Activated CD4-positive, alpha-beta T cell treated with anti-CD3 and anti-CD28 coated beads, Interleukin-2, amount 50 U/mL, for 1 hour (primary cell): ENCODE results near the gene KAT7.
"Not testable (repeated sequence)": the region's sequence is repeated elsewhere in the genome, so short reads cannot be mapped to it uniquely, and the experiment has no call there.

Source experiments
- DNase-seq: peaks from one replicate; pipeline ENCODE4 v3.0.0-alpha.2; 2020

The KAT7 gene

GRCh38 chr17:49788478-49789242 lies at the start of gene KAT7:
TSS of gene KAT7 (plus strand) at chr17:49788681. CDS start at chr17:49788835, 154 bp downstream.
- DNase-seq, result peak; percentile 97

DNA sequence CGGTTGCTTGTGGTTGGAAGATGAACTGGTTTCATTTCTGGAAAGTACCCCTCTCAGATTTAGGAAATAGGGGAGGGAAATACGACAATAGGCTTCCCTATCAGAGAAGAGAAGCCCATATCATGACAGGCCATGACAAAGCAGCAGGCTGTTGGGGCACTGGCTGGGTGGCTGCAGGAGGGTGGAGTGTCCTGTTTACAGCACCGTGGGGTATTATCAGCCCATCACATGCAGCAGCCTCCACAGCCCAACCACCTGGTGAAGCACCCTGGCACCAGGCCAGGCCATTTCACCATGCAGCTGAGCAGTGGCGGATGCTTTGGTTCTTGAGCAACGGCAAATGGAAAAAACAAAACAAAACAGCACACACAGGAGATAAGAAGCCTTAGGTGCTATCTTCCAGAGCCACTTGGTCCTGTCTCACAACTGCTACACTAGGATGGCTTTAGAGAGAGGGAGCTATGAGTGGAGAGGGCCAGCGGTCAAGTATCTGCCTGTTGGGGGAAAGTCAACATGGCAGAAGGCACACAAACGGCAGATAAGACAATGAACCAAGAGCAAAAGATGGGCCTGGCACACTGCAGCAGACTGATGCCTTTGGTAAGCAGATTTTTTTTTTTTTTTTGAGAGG lies 48.7 kb upstream of the KAT7 start:
- peak; percentile 95 for DNase-seq

DNA sequence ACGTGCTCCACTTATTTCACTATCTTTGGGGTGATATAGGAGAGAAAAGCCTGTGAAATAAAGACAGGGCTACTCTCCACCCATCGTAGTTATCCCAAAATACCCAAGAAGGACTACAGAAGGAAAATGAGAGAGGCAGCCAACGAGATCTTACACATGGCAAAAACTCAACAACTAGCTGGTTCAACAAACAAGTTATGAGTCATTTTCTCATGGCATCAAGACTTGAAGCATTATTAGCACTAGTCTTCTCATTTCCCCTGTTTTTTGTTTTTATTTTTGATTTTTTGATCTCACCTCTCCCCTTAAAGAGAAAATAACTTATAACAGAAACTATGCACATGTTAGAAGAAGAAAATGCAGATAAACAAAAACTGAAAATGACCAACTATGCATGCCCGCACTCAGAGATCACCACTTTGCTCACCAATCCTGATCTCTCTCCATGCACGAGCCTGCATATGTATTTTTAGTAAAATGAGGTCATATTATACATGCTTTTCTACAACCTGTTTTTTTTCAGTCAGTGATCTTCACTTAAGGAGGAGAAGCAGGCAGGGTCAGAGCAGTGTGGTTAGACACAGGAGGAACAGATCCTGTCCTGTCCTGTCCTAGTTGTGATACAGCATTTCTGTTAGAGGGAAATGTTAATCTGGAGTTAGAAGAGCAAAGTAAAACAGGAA lies 47.3 kb upstream of the KAT7 start:
- DNase-seq, result no peak

GRCh38 chr17:49741692-49742076 lies 46.8 kb upstream of the KAT7 start:
- DNase-seq, result no peak

GRCh38 chr17:49742166-49742638 lies 46.3 kb upstream of the KAT7 start:
- DNase-seq, result no peak

DNA sequence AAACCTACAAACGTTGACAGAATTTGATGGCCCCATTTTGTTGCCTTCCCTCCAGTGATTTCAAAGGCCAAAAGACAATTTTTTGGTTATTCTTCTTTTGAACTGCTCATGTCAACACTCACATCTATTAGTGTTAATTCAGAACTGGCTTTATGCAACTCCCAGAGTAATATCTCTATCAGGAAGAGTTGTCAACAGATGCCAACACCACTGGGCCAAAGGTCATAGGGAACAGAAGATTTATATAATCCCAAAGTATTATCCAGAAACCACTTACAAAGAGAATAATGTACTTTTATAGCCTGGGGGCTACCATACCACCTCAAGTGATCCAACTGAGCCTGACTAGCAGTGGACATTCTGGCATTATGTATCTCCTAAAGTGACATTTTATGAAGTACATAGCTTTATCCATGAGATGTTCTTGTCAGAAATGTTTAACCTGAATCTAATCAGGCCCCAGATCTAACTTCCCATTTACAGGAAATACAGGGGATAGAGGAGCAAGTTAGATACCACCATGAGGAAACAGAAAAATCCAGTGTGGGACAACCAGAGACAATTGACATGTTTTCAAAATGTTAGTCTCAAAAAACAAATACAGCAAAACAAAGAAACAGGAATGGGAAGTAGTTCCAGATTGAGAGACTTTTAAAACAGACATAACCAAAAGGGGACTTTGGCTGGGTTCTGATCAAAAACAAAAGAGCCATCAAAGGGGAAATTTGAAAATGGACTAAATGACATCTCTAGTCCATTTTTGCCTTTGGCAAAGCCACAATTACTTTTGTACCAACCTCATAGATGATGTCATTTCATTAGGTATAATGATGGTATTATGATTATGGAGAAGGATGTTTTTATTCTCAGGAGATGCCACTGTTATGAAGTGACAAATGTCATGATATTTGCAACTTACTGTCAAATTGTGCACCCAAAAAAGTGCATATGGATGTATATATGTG lies 43.0 kb upstream of the KAT7 start:
- DNase-seq, result no peak

- no peak for DNase-seq
Measured at GRCh38 chr17:49746791-49747490, 41.5 kb upstream of the KAT7 start.

DNA sequence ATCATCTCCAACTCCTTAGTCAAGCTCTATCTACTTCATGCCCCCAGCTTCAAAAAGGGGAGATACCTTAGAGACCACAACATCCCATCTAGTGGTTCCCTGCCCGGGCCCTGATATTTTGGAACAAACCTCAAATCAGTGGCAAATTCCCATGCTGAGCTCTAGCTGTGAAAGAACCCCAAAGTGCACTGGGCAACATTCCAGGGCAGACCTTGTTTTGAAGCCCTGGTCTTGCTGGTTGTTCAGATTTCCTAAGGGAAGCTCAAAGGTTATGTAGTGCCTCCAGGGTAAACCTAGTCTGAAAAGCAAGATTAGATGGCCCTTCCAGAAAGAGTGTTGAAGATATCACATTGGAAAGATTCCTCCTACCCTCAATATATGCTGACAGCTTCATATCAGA lies 40.8 kb upstream of the KAT7 start:
- DNase-seq, result no peak

DNA sequence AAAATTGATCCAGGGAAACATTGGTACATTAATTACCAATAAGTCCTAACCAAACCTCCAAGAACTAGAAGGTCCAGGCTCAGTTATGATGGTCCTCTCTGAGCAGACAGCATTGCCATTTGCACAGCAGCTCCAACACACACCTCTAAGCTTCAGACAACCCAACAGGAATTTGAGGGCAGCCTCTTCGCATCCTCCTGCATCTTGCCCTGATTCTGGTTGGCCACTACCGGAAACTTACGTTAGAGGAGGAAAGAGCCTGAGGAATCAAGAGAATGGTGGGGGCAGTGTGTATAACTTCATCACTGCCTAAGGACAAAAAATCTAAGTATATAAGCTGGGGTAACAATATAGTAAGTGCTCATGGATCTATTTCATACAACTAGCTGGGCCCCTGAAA lies 40.3 kb upstream of the KAT7 start:
- DNase-seq, result peak; percentile 23

DNA sequence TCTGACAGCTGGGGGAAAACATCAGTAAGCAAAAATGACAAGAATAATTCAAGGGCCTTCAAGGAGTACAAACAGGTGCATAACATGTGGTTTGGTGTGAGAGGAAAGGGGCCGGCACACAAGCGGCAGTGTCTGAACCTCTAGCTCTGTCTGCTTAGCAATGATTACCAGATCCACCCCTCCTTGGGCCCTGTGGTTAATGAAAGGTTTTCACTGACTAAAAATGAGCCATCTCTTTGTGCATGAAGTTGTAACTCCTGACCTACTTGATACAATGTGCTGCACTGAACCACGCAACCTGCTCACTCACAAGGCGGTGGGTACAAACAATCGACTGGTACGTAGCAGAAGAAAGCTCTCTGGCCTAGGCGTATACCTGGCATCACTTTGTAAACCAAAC lies 39.7 kb upstream of the KAT7 start:
- peak; percentile 55 for DNase-seq

DNA sequence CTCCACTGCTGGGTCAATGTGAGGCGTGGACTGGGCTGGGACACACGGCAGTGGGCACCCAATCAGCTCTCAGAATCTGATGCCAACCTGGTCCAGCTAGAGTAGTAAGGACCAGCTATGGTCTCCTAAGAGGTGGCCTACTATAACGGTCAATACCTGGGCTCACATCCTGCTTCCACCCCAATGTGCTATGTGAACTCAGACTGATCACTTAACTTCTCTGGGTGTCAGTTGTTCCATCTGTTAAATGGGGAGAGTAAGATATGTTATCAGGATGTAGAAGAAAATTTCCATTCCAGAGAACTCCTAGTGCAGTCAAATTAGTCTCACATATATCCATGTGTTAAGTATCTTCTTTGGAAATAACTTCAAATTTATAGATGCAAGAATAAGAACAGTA lies 38.8 kb upstream of the KAT7 start:
- DNase-seq, result no peak

GRCh38 chr17:49752508-49752907 lies 36.0 kb upstream of the KAT7 start:
- no peak for DNase-seq

GRCh38 chr17:49753959-49754391 lies 34.5 kb upstream of the KAT7 start:
- DNase-seq, result no peak

GRCh38 chr17:49755663-49756283 lies 32.7 kb upstream of the KAT7 start:
- DNase-seq, result no peak

DNA sequence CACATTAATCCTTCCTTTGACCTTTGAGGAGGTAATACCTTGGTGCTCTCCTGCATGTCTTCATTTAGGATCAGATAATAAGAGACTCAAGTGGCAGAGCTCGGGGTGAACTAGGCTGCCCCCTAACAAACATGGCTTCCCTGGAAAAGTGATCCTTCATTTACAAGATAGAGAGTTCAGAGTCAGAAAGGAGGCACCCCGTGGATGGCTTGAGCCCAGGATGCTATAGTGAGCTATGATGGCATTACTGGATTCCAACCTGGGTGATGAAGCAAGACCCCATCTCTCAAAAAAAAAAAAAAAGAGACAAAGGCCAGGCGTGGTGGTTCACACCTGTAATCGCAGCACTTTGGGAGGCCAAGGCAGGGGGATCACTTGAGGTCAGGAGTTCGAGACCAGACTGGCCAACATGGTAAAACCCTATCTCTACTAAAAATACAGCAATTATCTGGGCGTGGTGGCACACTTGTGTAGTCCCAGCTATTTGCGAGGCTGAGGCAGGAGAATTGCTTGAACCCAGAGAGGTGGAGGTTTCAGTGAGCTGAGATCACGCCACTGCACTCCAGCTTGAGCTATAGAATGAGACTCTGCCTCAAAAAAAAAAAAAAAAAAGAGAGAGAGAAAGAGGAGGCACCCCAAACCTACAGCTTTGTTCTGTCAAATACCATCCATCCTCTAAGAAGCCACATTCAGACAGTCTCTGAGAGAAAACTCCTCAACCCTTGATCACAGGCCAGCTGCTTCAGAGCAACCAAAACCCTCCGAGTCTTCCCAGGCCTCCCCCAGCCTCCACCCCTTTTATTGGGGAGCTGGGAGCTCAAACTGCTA lies 31.9 kb upstream of the KAT7 start:
- DNase-seq, result no peak

DNA sequence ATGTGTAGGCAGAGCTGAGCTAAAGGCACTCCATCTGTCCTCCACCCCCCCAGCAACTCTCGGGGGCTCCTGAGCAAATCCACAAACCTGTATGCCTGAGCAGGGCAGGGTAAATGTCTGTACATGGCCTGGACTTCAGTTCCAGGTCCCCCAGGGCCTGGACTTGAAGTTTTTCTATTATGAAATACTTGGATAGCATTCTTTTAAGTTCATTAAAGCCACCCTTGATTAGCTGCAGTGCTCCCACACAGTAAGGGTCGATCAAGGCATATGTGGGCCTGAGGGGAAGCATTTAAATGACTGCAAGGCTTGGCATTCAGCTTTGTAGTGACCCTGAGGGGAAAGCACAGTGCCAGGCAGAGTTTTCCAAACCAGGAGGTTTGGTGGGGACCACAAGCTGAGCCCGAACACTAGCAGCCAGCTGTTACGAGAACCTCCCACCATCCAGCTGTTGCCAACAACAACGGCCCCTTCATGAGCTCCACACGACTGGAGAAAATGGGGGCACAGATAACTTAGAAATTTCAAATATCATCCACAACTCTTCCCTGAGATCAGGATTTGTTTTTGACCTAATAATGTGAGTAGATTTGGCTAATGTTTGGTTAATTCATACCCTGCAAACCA lies 31.2 kb upstream of the KAT7 start:
- no peak for DNase-seq

DNA sequence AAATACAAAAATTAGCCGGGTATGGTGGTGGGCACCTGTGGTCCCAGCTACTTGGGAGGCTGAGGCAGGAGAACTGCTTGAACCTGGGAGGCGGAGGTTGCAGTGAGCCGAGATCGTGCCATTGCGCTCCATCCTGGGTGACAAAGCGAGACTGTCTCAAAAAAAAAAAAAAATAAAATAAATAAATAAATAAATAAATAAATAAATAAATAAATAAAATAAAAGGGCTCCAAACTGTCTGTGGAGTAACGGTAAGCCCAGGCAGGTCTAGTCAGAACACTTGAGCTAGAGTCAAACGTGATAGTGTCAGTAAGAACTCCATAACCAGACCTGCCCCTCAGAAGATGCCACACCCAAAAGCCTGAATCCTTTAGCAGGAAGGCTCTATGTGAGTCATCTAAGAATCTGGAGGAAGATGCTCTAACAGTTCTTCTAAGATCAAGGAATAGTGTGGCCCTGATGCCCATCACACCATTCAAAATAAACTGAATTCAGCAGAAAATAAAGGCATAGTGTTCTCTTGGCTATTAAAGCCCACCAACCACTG lies 29.9 kb upstream of the KAT7 start:
- not testable (repeated sequence) for DNase-seq

GRCh38 chr17:49759203-49759602 lies 29.3 kb upstream of the KAT7 start:
- no peak for DNase-seq

DNA sequence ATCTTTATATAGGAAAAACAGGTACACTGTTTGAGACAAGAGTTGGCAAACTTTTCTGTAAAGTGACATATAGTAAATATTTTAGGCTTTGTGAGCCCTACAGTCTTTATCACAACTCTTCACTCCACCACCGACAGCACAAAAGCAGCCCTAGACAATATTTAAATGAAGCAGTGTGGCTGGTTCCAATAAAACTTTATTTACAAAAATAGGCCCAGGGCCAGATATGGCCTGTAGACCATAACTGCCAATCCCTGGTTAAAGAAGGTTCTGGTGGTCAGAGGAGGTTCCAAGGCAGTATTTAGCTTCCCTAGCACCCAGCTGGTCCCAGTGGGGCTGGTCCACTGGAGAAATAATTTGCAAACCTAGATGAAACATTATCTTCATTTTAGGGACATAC lies 28.2 kb upstream of the KAT7 start:
- DNase-seq, result no peak
